H1 (cell line): ENCODE results near the gene RMND5A. TPM values are rescaled to one million over a fixed set of nuclear protein-coding genes. Genes with fewer than 3 reads are reported as not detected.

Experiments used
- CBX5 ChIP-seq: fragments of 300-800, 300-1000 bp; sonication (generic); IDR thresholded peaks from 2 replicates; pipeline ENCODE4 v1.7.1; 2016; ENCODE audit warnings: antibody characterized with exemption, low read length, low read depth
- HDAC2 ChIP-seq, 2 experiments: fragments of 300-600 bp in 1 of 2; sonication (generic) in 1 of 2; IDR thresholded peaks; 2 replicates each; pipeline ENCODE4 v1.6.1; 2011 to 2012; ENCODE audit warnings: low read depth in 2 of 2, low read length in 2 of 2, mild to moderate bottlenecking in 2 of 2, moderate library complexity in 2 of 2, borderline replicate concordance in 1 of 2, inconsistent platforms in 1 of 2
- KDM5A ChIP-seq: fragments of 200-600 bp; IDR thresholded peaks from 2 replicates; pipeline ENCODE4 v1.7.1; 2012; ENCODE audit warnings: mild to moderate bottlenecking, low read length, inconsistent platforms, mixed read lengths
- NANOG ChIP-seq: IDR thresholded peaks from 2 replicates; pipeline ENCODE4 v1.6.1; 2011; ENCODE audit warnings: low read length, low read depth, mild to moderate bottlenecking, inconsistent platforms; ENCODE audit not compliant: insufficient read depth, poor library complexity, severe bottlenecking
- SP1 ChIP-seq: IDR thresholded peaks from 2 replicates; pipeline ENCODE4 v1.6.1; 2011; ENCODE audit warnings: low read depth, low read length
- SP2 ChIP-seq: IDR thresholded peaks from 2 replicates; pipeline ENCODE4 v1.6.1; 2012; ENCODE audit warnings: mild to moderate bottlenecking, low read length, inconsistent platforms
- TAF7 ChIP-seq: optimal IDR thresholded peaks from 2 replicates; pipeline ENCODE3; 2011; ENCODE audit warnings: low read depth, mild to moderate bottlenecking, inconsistent platforms, low read length, moderate library complexity, borderline replicate concordance
- polyA plus RNA-seq, 7 experiments: library from polyadenylated mRNA; depleted of rRNA in 3 of 7; stranded (reverse) in 5 of 7; unstranded in 2 of 7; fragments of >200 nt in 5 of 7; fragments of 200-250 nt in 2 of 7; gene quantifications; 1 replicate in 5 of 7; 2 replicates in 1 of 7; 4 replicates in 1 of 7; pipeline versions ENCODE4 v1.2.1 to v1.2.3, GENCODE V29; 2011 to 2013; ENCODE audit warnings: missing spikeins in 2 of 7, mixed read lengths in 2 of 7
- total RNA-seq: library from RNA; stranded (reverse); fragmentation: NEBNext Ultra II Directional; extraction: Animal tissue kit (Norgen Biotek cat#: 25700); gene quantifications from 2 replicates; pipeline ENCODE4 v1.2.1, GENCODE V29; 2021
- TF ChIP-seq, protein P1 (sequence below): IDR thresholded peaks from 2 replicates; pipeline ENCODE4 v1.6.1; 2012; ENCODE audit warnings: inconsistent platforms

The RMND5A gene
- total and polyA plus RNA-seq, 2 of the 8 experiments (the other 6 are each of a cell fraction or from before 2014, with no cell fraction given): 21.0 to 66.2 TPM

DNA sequence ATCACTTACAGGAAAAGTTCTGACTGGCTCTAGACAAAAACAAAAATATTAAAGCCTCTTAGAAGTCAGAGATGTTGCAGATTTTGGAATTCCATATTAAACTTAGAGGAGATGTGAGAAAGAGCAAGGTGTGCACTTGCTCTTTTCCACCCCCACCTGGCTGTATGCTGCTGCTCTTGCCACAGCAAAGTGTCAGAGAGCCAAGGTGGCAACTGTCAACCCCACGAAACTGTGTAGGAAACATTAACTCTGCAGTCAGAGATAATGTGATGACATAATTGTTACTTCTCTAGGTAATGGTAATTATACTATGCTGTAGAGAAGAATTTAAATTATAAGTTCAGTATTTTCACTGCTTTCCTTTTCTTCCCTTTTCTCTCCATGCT is 45.2 kb downstream of the RMND5A start (continued):
- TF ChIP-seq NANOG (no peak), SP1 (no peak), TAF7 (no peak), CBX5 (no peak), HDAC2 (IDR thresholded peaks at IDR 0.05; ENCODE audit: borderline replicate concordance in 1 of 2, low read depth in 2 of 2, low read length in 2 of 2) (no peak), SP2 (no peak), KDM5A (no peak)
- TF ChIP-seq, protein P1, sequence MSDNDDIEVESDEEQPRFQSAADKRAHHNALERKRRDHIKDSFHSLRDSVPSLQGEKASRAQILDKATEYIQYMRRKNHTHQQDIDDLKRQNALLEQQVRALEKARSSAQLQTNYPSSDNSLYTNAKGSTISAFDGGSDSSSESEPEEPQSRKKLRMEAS: no peak
- TF ChIP-seq, all 59 proteins: peak for 0
